Astrocyte of the spinal cord (primary cell): ENCODE data around the gene HPGDS.

ENCODE experiments used
- DNase-seq: peaks from one replicate; pipeline ENCODE4 v3.0.0; 2011; ENCODE audit warnings: low read depth, low spot score
- H3K4me3 ChIP-seq: 2 replicates; pipeline ENCODE4 v1.5.1; 2011; ENCODE audit warnings: low read depth, mild to moderate bottlenecking, low read length, moderate library complexity
- in situ Hi-C: cut with HindIII; loops from 2 replicates; pipeline ENCODE4 v1.10.0; 2017; ENCODE audit warnings: low sequenced_read_pairs
- TF ChIP-seq, protein P1 (sequence below): IDR thresholded peaks from 2 replicates; pipeline ENCODE4 v1.5.1; 2012; ENCODE audit warnings: low read depth, mild to moderate bottlenecking, low read length, inconsistent platforms

The HPGDS gene

DNA sequence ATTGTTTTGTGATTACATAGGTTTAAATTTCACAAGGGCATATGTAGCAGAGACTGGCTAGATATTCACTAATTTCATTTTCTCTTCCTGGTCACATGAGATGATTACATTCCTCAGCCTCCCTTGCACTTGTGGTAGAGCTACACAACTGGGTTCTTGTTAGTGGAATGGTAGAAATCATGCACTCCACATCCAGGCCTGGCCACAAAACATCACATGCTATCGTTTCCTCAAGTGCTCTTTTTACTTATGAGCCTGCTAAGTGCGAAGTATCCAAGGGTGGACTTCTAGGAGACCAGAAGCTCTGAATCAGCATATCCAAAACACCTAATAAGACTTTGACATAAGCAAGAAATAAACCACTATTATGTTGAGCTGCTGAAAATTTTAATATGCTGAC is 26.4 kb upstream of the HPGDS start:
- no peak overlapping the region for H3K4me3 ChIP-seq
- no peak for DNase-seq
- TF ChIP-seq, protein P1, sequence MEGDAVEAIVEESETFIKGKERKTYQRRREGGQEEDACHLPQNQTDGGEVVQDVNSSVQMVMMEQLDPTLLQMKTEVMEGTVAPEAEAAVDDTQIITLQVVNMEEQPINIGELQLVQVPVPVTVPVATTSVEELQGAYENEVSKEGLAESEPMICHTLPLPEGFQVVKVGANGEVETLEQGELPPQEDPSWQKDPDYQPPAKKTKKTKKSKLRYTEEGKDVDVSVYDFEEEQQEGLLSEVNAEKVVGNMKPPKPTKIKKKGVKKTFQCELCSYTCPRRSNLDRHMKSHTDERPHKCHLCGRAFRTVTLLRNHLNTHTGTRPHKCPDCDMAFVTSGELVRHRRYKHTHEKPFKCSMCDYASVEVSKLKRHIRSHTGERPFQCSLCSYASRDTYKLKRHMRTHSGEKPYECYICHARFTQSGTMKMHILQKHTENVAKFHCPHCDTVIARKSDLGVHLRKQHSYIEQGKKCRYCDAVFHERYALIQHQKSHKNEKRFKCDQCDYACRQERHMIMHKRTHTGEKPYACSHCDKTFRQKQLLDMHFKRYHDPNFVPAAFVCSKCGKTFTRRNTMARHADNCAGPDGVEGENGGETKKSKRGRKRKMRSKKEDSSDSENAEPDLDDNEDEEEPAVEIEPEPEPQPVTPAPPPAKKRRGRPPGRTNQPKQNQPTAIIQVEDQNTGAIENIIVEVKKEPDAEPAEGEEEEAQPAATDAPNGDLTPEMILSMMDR = no peak
- in situ Hi-C loops = no loop called here

DNA sequence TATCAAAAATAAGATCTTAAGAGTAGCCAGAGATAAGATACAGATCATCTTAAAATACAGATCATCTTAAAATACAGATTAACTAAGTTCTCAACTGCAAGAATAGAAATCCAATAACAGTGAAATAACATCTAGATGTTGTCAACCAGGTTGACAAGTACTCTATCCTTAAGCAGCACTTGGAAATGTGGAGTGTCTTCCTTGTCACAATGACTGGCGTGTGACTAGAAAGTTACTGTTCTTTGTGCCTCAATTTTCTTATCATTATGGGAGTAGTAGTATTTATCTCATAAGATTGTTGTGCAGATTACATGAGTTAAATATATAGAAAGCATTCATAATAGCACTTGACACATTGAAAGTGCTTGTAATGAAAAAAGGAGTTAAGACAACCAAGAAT is 25.8 kb upstream of the HPGDS start:
- no peak overlapping the region for H3K4me3 ChIP-seq
- in situ Hi-C loops = no loop called here
- no peak for DNase-seq
- TF ChIP-seq, protein P1 = no peak

DNA sequence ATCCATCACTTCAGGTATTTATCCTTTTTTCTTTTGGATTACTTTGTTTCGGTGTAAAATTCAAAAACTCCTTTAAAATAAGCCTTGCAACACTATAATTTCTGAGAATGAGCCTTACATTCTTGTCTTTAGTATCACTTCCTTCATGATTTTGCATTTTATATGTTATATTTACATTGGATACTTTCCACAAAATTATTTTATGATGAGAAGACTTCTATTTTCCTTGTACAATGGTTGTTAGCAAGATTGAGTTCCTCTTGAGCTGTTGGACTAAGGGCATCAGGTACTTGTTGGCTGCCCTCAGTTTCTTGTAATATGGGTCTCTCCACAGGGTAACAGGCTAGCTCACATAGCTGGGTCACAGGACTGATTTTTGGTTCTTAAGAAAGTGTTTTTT is 22.7 kb upstream of the HPGDS start:
- in situ Hi-C loops = no loop called here
- H3K4me3 ChIP-seq = no peak overlapping the region
- TF ChIP-seq, protein P1 = no peak
- peak; percentile 14 for DNase-seq

DNA sequence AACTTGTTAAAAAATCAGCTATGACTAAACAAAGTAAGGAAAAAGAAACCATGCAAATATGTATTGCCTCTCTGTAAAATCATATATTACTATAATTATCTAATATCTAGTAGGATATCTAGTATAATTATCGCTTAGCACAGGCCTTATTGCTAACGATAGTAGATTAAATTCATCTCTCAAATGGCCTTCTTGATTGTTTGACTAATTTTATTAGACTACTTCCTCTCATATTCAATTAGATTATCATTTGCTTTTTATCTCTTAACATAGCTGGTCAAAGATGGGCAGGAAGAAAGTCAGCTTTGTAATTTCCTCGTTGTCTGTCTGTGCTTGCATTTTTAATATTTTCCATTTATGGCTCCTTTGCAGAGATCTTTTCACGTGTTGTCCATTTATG is 21.9 kb upstream of the HPGDS start:
- in situ Hi-C loops = no loop called here
- no peak for DNase-seq
- TF ChIP-seq, protein P1 = no peak
- no peak overlapping the region for H3K4me3 ChIP-seq

DNA sequence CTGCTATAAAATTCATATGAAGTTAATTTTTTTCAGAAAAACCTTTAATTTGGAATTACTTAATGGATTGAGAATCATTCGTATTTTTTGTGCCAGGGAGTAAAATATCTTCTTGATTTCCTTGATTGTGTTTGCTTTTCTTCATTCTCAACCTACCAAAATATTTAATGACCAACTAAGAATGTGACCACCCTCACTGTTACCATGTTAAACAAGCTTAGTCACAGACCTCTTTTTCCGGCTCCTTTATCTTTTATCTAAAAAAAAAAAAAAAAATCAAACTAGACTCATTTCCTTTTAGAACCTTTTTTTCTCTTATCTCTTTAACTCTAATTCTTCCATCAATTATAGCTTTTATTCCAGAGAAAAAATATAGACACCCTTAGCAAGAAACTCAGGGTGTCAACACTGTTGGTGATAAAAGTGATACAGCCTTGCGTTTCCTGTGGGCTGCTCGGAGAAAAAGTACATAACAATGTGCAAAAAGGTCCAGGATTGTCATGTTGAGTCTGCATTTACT is 20.6 kb upstream of the HPGDS start:
- H3K4me3 ChIP-seq = no peak overlapping the region
- TF ChIP-seq, protein P1 = no peak
- in situ Hi-C loops = no loop called here
- peak; percentile 1 for DNase-seq

DNA sequence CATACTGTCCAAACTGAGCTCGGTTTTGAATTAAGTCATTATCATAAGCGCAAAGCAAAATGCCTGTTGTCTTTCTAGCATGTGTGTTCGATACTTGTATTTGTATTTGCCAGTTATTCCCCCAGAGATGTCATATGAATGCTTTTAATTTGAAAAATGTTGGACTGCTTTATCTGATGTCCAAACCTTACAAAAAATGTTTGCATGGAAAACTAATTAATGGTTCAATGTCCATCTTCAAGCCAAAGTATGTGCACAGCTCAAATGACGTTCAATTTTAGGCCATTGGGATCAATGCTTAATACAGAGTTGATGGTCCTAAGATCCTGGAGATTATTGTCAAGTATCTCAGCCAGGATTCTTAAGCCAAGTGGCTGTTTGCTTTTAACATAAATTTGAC is 17.2 kb upstream of the HPGDS start:
- H3K4me3 ChIP-seq = no peak overlapping the region
- in situ Hi-C loops = no loop called here
- TF ChIP-seq, protein P1 = no peak
- no peak for DNase-seq

DNA sequence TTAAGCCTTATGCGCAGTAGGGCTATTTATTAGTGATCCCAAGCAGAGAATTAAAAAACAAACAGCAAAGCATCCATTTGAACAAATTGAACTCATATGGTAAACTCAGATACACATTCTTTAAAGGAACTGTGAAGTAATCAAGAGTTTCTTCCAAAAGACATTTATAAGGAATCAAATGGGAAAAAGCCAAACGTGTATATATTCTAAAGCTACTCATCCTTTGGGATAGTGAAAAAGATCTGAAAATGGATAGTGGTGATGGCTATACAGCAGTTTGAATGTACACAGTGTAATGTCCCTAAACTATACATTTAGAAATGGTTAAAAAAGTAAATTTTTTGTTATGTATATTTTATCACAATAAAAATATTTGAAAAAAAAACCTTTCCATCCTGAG is 16.6 kb upstream of the HPGDS start:
- no peak overlapping the region for H3K4me3 ChIP-seq
- in situ Hi-C loops = no loop called here
- TF ChIP-seq, protein P1 = no peak
- no peak for DNase-seq
